ENCODE data around the gene OPRL1.

Gene OPRL1

GRCh38 chr20:64095927-64096326, 16.0 kb downstream of the OPRL1 start:
- Histone ChIP-seq H3K27me3 (replicated peaks; ENCODE audit: control insufficient read depth, insufficient read depth, low read length) (peaks cover 25% of the 10 kb centered on the region), H3K36me3 (ENCODE audit: control insufficient read depth, insufficient read depth, low read length, severe bottlenecking) (no peaks in the 10 kb centered on the region), H3K9me3 (ENCODE audit: control insufficient read depth, low read length) (no peaks in the 10 kb centered on the region), H3K4me1 (ENCODE audit: control insufficient read depth, insufficient read depth, low read length) (no peaks in the 10 kb centered on the region), H3K4me3 (ENCODE audit: low read length) (no peak overlapping the region), H3K9ac (ENCODE audit: low read length) (no peak overlapping the region)
- DNase-seq (ENCODE audit: low read depth), result no peak

GRCh38 chr20:64096535-64096934, 16.7 kb downstream of the OPRL1 start:
- H3K27me3 ChIP-seq (replicated peaks; ENCODE audit: control insufficient read depth, insufficient read depth, low read length), result peaks cover 31% of the 10 kb centered on the region
- H3K4me1 ChIP-seq (ENCODE audit: control insufficient read depth, insufficient read depth, low read length), result no peaks in the 10 kb centered on the region
- no peaks in the 10 kb centered on the region for H3K36me3 ChIP-seq (ENCODE audit: control insufficient read depth, insufficient read depth, low read length, severe bottlenecking)
- no peaks in the 10 kb centered on the region for H3K9me3 ChIP-seq (ENCODE audit: control insufficient read depth, low read length)
- H3K9ac ChIP-seq (ENCODE audit: low read length), result no peak overlapping the region
- DNase-seq (ENCODE audit: low read depth), result no peak
- no peak overlapping the region for H3K4me3 ChIP-seq (ENCODE audit: low read length)

DNA sequence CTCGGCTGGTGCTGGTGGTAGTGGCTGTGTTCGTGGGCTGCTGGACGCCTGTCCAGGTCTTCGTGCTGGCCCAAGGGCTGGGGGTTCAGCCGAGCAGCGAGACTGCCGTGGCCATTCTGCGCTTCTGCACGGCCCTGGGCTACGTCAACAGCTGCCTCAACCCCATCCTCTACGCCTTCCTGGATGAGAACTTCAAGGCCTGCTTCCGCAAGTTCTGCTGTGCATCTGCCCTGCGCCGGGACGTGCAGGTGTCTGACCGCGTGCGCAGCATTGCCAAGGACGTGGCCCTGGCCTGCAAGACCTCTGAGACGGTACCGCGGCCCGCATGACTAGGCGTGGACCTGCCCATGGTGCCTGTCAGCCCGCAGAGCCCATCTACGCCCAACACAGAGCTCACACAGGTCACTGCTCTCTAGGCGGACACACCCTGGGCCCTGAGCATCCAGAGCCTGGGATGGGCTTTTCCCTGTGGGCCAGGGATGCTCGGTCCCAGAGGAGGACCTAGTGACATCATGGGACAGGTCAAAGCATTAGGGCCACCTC, 18.7 kb downstream of the OPRL1 start:
- DNase-seq (ENCODE audit: low read depth), result no peak
- peaks cover 40% of the 10 kb centered on the region for H3K27me3 ChIP-seq (replicated peaks; ENCODE audit: control insufficient read depth, insufficient read depth, low read length)
- no peak overlapping the region for H3K9ac ChIP-seq (ENCODE audit: low read length)
- no peak overlapping the region for H3K4me3 ChIP-seq (ENCODE audit: low read length)
- no peaks in the 10 kb centered on the region for H3K9me3 ChIP-seq (ENCODE audit: control insufficient read depth, low read length)
- H3K36me3 ChIP-seq (ENCODE audit: control insufficient read depth, insufficient read depth, low read length, severe bottlenecking), result no peaks in the 10 kb centered on the region
- H3K4me1 ChIP-seq (ENCODE audit: control insufficient read depth, insufficient read depth, low read length), result no peaks in the 10 kb centered on the region

DNA sequence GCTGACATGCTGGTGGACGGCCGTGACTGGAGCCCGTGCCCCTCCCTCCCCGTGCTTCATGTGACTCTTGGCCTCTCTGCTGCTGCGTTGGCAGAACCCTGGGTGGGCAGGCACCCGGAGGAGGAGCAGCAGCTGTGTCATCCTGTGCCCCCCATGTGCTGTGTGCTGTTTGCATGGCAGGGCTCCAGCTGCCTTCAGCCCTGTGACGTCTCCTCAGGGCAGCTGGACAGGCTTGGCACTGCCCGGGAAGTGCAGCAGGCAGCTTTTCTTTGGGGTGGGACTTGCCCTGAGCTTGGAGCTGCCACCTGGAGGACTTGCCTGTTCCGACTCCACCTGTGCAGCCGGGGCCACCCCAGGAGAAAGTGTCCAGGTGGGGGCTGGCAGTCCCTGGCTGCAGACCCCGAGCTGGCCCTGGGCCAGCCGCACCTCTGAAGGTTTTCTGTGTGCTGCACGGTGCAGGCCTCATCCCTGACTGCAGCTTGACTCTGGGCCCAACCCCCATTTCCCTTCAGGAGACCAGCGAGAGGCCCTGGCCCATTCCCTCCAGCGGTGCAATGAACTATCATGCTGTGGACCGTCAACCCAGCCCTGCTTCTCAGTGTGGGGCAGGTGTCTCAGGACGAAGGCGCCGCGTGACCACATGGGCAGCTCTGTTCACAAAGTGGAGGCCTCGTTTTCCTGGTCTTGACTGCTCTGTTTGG, 19.4 kb downstream of the OPRL1 start:
- DNase-seq (ENCODE audit: low read depth), result no peak
- Histone ChIP-seq H3K9ac (ENCODE audit: low read length) (no peak overlapping the region), H3K36me3 (ENCODE audit: control insufficient read depth, insufficient read depth, low read length, severe bottlenecking) (no peaks in the 10 kb centered on the region), H3K27me3 (replicated peaks; ENCODE audit: control insufficient read depth, insufficient read depth, low read length) (peaks cover 45% of the 10 kb centered on the region), H3K9me3 (ENCODE audit: control insufficient read depth, low read length) (no peaks in the 10 kb centered on the region), H3K4me3 (ENCODE audit: low read length) (no peak overlapping the region), H3K4me1 (ENCODE audit: control insufficient read depth, insufficient read depth, low read length) (no peaks in the 10 kb centered on the region)

DNA sequence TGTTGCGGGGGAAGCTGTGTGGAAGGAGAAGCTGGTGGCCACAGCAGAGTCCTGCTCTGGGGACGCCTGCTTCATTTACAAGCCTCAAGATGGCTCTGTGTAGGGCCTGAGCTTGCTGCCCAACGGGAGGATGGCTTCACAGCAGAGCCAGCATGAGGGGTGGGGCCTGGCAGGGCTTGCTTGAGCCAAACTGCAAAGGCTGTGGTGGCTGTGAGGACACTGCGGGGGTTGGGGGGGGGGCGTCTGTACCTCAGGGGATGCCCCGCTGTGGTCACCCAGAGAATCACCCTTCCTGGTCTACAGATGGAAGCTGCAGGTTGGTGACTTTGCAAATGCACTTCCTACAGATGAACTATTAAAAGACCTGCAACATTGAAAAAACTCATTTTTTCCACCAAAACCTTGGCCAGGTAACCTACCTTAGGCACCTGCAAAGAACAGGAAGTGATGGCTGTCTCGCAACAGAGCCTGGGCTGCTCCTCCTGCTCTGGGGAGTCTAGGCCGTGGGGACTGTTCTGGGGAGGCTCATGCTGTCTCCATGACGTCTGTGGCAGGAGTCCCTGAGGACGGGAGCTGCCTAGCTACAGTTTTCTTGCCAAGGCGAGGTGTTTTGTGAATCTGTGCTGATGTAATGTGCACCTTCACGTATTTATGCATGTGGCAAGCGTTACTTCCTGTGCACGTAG, 20.1 kb downstream of the OPRL1 start:
- Histone ChIP-seq H3K36me3 (ENCODE audit: control insufficient read depth, insufficient read depth, low read length, severe bottlenecking) (no peaks in the 10 kb centered on the region), H3K27me3 (replicated peaks; ENCODE audit: control insufficient read depth, insufficient read depth, low read length) (peaks cover 49% of the 10 kb centered on the region), H3K4me1 (ENCODE audit: control insufficient read depth, insufficient read depth, low read length) (no peaks in the 10 kb centered on the region), H3K9ac (ENCODE audit: low read length) (no peak overlapping the region), H3K4me3 (ENCODE audit: low read length) (no peak overlapping the region), H3K9me3 (ENCODE audit: control insufficient read depth, low read length) (no peaks in the 10 kb centered on the region)
- no peak for DNase-seq (ENCODE audit: low read depth)

DNA sequence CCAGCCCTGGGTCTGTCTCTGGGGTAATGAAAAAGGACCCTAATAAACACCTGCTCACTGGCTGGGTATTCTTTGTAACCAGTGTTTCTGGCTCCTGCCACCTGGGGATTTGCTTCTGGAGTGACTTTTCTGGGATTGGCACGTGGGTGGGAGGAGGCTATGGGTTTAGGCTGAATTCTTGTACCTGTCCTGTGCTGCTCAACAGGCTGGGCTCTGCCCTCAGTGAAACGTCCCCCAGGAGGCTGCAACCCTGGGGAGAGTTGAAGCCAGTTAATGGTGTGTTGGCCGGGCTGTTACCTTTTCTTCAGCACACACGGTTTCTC, 20.6 kb downstream of the OPRL1 start:
- H3K36me3 ChIP-seq (ENCODE audit: control insufficient read depth, insufficient read depth, low read length, severe bottlenecking), result no peaks in the 10 kb centered on the region
- no peaks in the 10 kb centered on the region for H3K4me1 ChIP-seq (ENCODE audit: control insufficient read depth, insufficient read depth, low read length)
- no peak for DNase-seq (ENCODE audit: low read depth)
- no peak overlapping the region for H3K9ac ChIP-seq (ENCODE audit: low read length)
- no peaks in the 10 kb centered on the region for H3K9me3 ChIP-seq (ENCODE audit: control insufficient read depth, low read length)
- H3K27me3 ChIP-seq (replicated peaks; ENCODE audit: control insufficient read depth, insufficient read depth, low read length), result peaks cover 47% of the 10 kb centered on the region
- no peak overlapping the region for H3K4me3 ChIP-seq (ENCODE audit: low read length)

GRCh38 chr20:64100946-64101688, 21.2 kb downstream of the OPRL1 start:
- H3K4me1 ChIP-seq (ENCODE audit: control insufficient read depth, insufficient read depth, low read length), result no peaks in the 10 kb centered on the region
- H3K27me3 ChIP-seq (replicated peaks; ENCODE audit: control insufficient read depth, insufficient read depth, low read length), result peaks cover 43% of the 10 kb centered on the region
- H3K9ac ChIP-seq (ENCODE audit: low read length), result no peak overlapping the region
- no peak for DNase-seq (ENCODE audit: low read depth)
- H3K36me3 ChIP-seq (ENCODE audit: control insufficient read depth, insufficient read depth, low read length, severe bottlenecking), result no peaks in the 10 kb centered on the region
- no peaks in the 10 kb centered on the region for H3K9me3 ChIP-seq (ENCODE audit: control insufficient read depth, low read length)
- no peak overlapping the region for H3K4me3 ChIP-seq (ENCODE audit: low read length)

DNA sequence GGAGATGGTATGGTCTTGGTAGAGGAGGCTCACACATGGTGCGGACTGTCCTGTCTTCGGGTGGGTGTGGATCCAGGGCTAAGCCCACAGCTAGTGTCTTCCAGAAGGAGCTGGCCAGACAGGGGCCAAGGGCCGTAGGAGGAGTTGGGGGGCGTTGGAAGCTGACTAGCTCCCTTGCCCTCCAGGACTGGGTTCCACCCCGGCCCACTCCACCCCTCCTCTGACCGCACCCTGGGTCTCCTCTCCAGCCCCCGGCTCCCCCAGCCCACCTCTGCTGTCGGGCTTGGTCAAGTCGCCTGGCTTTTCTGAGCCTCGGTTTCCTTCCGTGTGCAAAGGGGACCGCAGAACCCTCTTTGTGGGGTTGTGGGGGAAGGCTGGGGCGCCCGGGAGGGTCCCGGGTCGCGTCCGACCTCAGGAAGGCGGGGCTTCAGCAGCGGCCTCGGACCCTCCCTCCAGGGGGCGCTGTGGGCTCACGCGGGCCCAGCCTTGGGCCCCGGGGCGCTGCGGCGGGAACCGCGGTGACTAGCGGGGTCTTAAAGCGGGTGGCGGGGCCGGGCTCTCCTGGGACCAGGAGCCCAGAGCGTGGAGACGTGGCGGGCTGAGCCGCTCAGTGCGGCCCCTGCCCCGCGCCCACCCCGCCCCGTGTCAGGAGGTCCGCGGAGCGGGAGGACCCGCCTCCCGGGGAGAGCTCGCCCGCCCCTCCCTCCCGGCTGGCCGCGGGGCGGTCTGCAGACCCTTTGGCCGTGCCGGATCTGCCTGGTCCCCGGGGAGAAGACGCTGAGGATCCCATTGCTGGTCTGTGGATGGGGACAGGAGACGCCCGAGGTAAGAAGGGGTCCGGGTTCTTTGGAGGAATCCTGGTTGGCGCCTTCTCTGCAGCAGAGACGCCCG, 22.1 kb downstream of the OPRL1 start:
- no peaks in the 10 kb centered on the region for H3K36me3 ChIP-seq (ENCODE audit: control insufficient read depth, insufficient read depth, low read length, severe bottlenecking)
- H3K4me3 ChIP-seq (ENCODE audit: low read length), result no peak overlapping the region
- H3K9me3 ChIP-seq (ENCODE audit: control insufficient read depth, low read length), result no peaks in the 10 kb centered on the region
- H3K4me1 ChIP-seq (ENCODE audit: control insufficient read depth, insufficient read depth, low read length), result no peaks in the 10 kb centered on the region
- DNase-seq (ENCODE audit: low read depth), result peak; percentile 43
- H3K27me3 ChIP-seq (replicated peaks; ENCODE audit: control insufficient read depth, insufficient read depth, low read length), result peaks cover 51% of the 10 kb centered on the region
- no peak overlapping the region for H3K9ac ChIP-seq (ENCODE audit: low read length)

DNA sequence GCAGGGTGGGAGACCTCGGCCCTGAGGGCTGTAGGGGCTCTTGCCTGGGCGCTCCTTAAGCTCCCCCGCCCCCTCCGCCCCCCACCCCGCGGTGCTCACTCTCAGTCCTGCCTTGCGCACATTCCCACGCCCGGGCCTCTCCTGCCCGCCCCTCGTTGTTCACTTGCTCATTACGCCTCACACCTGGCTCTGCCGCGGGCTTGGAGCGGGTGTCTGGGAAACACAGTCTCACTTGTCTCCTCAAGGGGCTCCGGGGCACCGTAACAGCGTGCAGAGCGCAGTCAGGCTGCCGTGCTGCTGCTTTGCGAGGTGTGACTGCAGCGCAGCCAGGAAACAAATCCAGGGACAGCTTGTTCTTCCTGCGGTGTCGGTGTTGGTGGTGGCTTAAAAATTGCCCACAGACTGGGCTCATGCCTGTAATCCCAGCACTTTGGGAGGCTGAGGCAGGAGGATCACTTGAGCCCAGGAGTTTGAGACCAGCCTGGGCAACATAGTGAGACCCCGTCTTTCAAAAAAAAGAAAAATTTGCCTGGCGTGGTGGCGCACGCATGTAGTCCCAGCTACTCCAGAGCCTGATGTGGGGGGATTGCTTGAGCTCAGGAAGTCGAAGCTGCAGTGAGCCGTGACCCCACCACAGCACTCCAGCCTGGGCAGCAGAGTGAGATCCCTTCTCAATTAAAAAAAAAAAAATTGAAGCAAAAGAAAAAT, 22.9 kb downstream of the OPRL1 start:
- Histone ChIP-seq H3K9me3 (ENCODE audit: control insufficient read depth, low read length) (no peaks in the 10 kb centered on the region), H3K27me3 (replicated peaks; ENCODE audit: control insufficient read depth, insufficient read depth, low read length) (peaks cover 60% of the 10 kb centered on the region), H3K36me3 (ENCODE audit: control insufficient read depth, insufficient read depth, low read length, severe bottlenecking) (no peaks in the 10 kb centered on the region), H3K9ac (ENCODE audit: low read length) (no peak overlapping the region), H3K4me1 (ENCODE audit: control insufficient read depth, insufficient read depth, low read length) (no peaks in the 10 kb centered on the region), H3K4me3 (ENCODE audit: low read length) (no peak overlapping the region)
- DNase-seq (ENCODE audit: low read depth), result no peak

DNA sequence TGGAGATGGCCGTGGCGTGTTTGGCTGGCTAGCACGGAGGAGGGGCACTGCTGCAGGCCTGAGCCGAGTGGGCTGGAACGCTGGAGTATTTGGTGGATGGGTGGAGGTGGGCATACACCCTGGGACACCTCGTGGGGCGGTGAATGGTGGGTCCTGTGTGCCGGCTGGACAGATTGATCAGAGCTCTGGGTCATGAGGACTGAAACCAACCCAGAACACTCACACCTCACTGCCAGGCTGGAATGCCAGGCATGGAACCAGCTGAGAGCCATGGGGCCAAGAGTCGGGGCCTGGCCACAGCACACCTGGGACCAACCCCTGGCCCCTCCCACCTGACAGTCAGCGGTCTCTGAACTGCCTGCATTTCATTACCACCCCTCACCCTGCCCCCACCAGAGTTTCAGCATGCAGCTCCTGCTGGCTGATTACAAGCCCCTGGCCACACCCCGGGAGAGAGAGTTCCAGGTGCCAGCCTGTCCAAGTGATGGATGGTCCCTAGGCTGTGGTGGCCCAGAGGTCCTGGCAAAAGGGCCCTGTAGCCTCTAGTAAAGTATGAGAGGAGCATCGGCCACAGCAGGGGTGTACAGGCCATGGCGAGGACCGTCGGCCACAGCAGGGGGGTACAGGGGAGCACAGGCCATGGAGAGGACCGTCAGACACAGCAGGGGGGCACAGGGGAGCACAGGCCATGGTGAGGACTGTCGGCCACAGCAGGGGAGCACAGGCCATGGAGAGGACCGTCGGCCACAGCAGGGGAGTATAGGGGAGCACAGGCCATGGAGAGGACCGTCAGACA, 24.2 kb downstream of the OPRL1 start:
- DNase-seq (ENCODE audit: low read depth), result no peak
- Histone ChIP-seq H3K9ac (ENCODE audit: low read length) (no peak overlapping the region), H3K4me3 (ENCODE audit: low read length) (no peak overlapping the region), H3K9me3 (ENCODE audit: control insufficient read depth, low read length) (no peaks in the 10 kb centered on the region), H3K27me3 (replicated peaks; ENCODE audit: control insufficient read depth, insufficient read depth, low read length) (peaks cover 71% of the 10 kb centered on the region), H3K36me3 (ENCODE audit: control insufficient read depth, insufficient read depth, low read length, severe bottlenecking) (no peaks in the 10 kb centered on the region), H3K4me1 (ENCODE audit: control insufficient read depth, insufficient read depth, low read length) (no peaks in the 10 kb centered on the region)

All from adipocyte (in vitro differentiated cells).